Spleen (tissue), 7 donors: ENCODE results near the gene WDR5B.

Source experiments
- POLR2A ChIP-seq, 3 donors: fragments of 450-650 bp; IDR thresholded peaks; one replicate each; pipeline ENCODE4 v1.5.1; 2017; ENCODE audit warnings: antibody characterized with exemption in 3 of 3, mild to moderate bottlenecking in 1 of 3
- POLR2AphosphoS5 ChIP-seq, 3 donors: sonication (generic); formaldehyde crosslinking; IDR thresholded peaks; one replicate each; pipeline ENCODE4 v1.5.1; 2017; ENCODE audit warnings: antibody characterized with exemption in 3 of 3
- TF ChIP-seq, protein P1 (sequence below), 11 experiments: fragments of 200-600 bp in 7 of 11; fragments of 450-650 bp in 4 of 11; sonication (generic) in 4 of 11; IDR thresholded peaks in 8 of 11; conservative IDR thresholded peaks in 3 of 11; 1 replicate in 7 of 11; 2 replicates in 4 of 11; pipeline versions ENCODE4 v1.4.0 to v1.8.0; 2016 to 2021; ENCODE audit warnings: antibody characterized with exemption in 11 of 11, inconsistent platforms in 4 of 11, mild to moderate bottlenecking in 1 of 11
- donor health status: DM: no; HTN: no; CAD: no; lungs with moderate emphysema.
- donor health status: DM: no; HTN: no; CAD: no.
- donor health status: DM: no; HTN: no; CAD: no.

GRCh38 chr3:122394173-122394572 is 21.7 kb downstream of the WDR5B start:
- TF ChIP-seq, protein P1, sequence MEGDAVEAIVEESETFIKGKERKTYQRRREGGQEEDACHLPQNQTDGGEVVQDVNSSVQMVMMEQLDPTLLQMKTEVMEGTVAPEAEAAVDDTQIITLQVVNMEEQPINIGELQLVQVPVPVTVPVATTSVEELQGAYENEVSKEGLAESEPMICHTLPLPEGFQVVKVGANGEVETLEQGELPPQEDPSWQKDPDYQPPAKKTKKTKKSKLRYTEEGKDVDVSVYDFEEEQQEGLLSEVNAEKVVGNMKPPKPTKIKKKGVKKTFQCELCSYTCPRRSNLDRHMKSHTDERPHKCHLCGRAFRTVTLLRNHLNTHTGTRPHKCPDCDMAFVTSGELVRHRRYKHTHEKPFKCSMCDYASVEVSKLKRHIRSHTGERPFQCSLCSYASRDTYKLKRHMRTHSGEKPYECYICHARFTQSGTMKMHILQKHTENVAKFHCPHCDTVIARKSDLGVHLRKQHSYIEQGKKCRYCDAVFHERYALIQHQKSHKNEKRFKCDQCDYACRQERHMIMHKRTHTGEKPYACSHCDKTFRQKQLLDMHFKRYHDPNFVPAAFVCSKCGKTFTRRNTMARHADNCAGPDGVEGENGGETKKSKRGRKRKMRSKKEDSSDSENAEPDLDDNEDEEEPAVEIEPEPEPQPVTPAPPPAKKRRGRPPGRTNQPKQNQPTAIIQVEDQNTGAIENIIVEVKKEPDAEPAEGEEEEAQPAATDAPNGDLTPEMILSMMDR (IDR thresholded peaks at IDR 0.05 in 8 of 11, conservative IDR thresholded peaks at IDR 0.05 in 3 of 11), result no peak
- TF ChIP-seq POLR2AphosphoS5 (IDR thresholded peaks at IDR 0.05) (no peak), POLR2A (IDR thresholded peaks at IDR 0.05) (no peak)
